Epithelial cell of esophagus (primary cell): Measurements from ENCODE around the gene CEMP1.
"Not testable (repeated sequence)": the region's sequence is repeated elsewhere in the genome, so short reads cannot be mapped to it uniquely, and the experiment has no call there.

Source experiments
- DNase-seq: peaks from one replicate; pipeline ENCODE4 v3.0.0; 2010; ENCODE audit warnings: low read depth
- H3K4me3 ChIP-seq: 2 replicates; pipeline ENCODE4 v1.5.1; 2011; ENCODE audit warnings: mild to moderate bottlenecking, low read length, control low read depth
- CTCF ChIP-seq: IDR thresholded peaks from 2 replicates; pipeline ENCODE4 v1.5.1; 2011; ENCODE audit warnings: low read depth, mild to moderate bottlenecking, low read length, control low read depth, inconsistent platforms; ENCODE audit not compliant: insufficient read depth; ENCODE audit errors: missing control alignments

The CEMP1 gene, protein sequence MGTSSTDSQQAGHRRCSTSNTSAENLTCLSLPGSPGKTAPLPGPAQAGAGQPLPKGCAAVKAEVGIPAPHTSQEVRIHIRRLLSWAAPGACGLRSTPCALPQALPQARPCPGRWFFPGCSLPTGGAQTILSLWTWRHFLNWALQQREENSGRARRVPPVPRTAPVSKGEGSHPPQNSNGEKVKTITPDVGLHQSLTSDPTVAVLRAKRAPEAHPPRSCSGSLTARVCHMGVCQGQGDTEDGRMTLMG

GRCh38 chr16:2531371-2531695 is at the start of gene CEMP1:
Gene CEMP1, minus strand, starts transcription at chr16:2531408. Its CDS starts 335 bp downstream, at chr16:2531073.
- no peak for DNase-seq
- H3K4me3 ChIP-seq, result peak within 1 kb of the TSS; percentile 64
- TF ChIP-seq CTCF, result no peak

- H3K4me3 ChIP-seq, DNase-seq: not testable (repeated sequence)
Observed at GRCh38 chr16:2580818-2581217, 49.6 kb upstream of the CEMP1 start.

DNA sequence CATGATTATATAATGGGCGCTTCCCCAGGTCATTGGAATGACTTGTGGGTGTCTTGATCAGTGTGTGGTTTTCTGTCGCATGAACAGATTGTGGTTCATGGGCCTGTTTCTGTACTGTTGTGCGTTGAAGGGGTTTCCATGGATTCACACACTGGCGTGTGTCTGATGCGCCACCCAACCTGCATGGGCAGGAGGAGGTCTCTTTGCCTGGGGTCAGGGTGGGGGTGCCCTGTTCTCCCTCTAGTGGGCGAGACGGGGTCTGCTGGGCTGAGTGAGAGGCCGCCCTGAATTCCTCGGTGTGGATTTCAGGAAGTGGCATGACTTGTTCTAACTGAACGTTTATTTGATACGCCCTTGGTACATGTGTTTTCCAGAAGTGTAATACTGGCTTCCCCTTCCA is 48.9 kb upstream of the CEMP1 start:
- DNase-seq, H3K4me3 ChIP-seq: not testable (repeated sequence)

DNA sequence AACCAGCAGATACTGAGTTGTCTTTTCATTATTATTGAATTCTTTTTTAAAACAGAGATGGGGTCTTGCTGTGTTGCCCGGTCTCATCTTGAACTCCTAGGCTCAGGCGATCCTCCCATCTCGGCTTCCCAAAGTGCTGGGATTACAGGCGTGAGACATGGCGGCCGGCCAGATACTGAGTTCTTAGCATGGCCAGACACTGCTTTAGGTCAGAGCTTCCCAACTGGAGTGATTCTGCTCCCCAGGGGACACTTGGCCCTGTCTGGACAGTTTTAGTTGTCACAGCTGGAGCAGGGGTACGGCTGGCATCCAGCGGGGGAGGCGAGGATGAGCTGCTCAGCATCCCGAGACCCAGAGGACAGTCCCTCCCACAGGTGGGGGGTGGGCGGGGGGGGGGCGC is 47.7 kb upstream of the CEMP1 start:
- DNase-seq, H3K4me3 ChIP-seq: not testable (repeated sequence)

- not testable (repeated sequence) for H3K4me3 ChIP-seq, DNase-seq
Observed at GRCh38 chr16:2577044-2577443, 45.8 kb upstream of the CEMP1 start.

GRCh38 chr16:2575839-2576238 is 44.6 kb upstream of the CEMP1 start:
- not testable (repeated sequence) for H3K4me3 ChIP-seq, DNase-seq

GRCh38 chr16:2572704-2573103 is 41.5 kb upstream of the CEMP1 start:
- H3K4me3 ChIP-seq, DNase-seq: not testable (repeated sequence)

DNA sequence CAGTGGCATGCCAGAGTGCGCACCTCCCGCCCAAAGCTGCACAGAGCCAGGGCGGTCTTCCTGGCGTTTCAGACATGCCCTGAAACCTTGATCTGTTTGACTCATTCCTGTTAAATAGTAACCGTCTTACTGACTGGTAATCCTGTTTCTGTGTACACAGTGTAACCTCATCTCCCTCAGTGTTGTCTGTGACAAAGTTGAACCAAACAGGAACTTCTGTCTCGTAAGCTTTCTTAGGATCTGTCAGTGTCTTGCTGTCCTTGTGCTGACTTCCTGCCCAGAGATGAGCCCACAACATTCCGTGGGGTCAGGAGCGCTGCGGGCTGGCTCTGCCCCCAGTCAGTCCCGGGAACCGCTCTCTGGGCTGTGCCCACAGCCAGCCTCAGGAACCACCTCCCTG is 37.4 kb upstream of the CEMP1 start:
- not testable (repeated sequence) for DNase-seq, H3K4me3 ChIP-seq

GRCh38 chr16:2567506-2567905 is 36.3 kb upstream of the CEMP1 start:
- DNase-seq, H3K4me3 ChIP-seq: not testable (repeated sequence)

GRCh38 chr16:2560798-2561133 is 29.6 kb upstream of the CEMP1 start:
- not testable (repeated sequence) for DNase-seq, H3K4me3 ChIP-seq
- TF ChIP-seq CTCF, result peak; percentile 31

GRCh38 chr16:2560131-2560797 is 29.1 kb upstream of the CEMP1 start:
- H3K4me3 ChIP-seq, DNase-seq: not testable (repeated sequence)

GRCh38 chr16:2557150-2557549 is 25.9 kb upstream of the CEMP1 start:
- DNase-seq, H3K4me3 ChIP-seq: not testable (repeated sequence)

GRCh38 chr16:2554709-2555425 is 23.7 kb upstream of the CEMP1 start:
- not testable (repeated sequence) for DNase-seq, H3K4me3 ChIP-seq
